COR-L47 (cell line): Measurements from ENCODE around the gene FMO1.
"Not testable (repeated sequence)": the region's sequence is repeated elsewhere in the genome, so short reads cannot be mapped to it uniquely, and the experiment has no call there.

Source experiments
- DNase-seq: peaks from one replicate; lab custom pipeline; 2025; lab: John Stamatoyannopoulos, UW

FMO1 gene

GRCh38 chr1:171279678-171280077 lies 31.4 kb downstream of the FMO1 start:
- no peak for DNase-seq

- DNase-seq: no peak
Measured at GRCh38 chr1:171280599-171280998, 32.3 kb downstream of the FMO1 start.

GRCh38 chr1:171286032-171286705 lies 37.9 kb downstream of the FMO1 start:
- no peak for DNase-seq

DNA sequence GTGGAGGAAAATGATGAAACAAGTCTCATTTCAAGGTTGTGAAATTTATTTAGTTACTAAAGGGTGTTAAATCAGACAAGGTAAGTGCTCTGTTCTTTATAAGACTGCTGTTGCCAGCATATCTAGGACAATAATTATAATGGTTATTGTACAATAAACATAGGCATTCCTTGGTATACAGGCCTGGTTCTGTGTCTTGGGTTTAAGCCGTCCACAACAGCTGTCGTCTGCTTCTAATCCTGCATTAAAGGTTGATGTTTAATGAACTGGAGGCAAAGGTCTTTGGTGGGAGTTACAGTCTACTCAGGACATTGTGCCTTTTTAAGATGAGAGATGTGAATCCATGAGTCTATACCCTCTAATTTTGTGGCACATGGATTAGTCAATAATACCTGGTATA lies 42.3 kb downstream of the FMO1 start:
- no peak for DNase-seq

DNA sequence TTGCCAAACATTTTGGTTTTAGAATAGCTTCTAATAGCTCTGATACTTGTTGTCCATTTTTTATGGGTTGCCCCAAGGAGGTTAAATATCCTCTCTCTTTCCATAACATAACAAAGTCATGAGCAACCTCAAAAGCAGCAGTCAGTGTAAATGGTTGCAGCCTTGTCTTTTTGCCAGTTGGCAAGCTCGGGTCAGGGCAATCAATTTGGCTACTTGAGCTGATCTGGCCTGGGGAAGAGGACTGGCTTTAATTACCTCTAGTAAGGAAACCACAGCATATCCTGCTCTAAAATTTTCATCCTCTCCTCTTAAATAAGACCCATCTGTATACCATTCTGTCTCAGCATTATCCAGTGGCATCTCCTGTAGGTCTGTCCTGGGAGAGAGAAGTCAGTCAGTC lies 44.5 kb downstream of the FMO1 start:
- DNase-seq: no peak

- DNase-seq: not testable (repeated sequence)
Measured at GRCh38 chr1:171295383-171295782, 47.1 kb downstream of the FMO1 start.

DNA sequence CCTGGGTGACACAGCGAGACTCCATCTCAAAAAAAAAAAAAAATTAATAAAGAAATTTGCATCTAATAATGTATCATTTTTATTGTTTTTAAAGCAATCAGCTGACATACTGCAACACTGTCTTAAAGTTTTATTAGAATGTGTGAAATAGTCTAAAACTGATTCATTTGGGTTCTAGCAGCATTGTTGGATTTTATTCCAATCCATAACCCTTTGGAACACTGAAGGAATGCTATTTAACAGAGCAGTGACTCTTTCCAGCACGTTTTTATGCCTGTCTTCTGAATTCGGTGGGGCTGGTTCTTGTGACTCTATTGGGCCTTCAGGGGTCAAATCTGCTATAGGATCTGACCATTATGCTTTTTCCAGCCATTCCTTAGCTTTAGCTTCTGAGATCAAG lies 47.5 kb downstream of the FMO1 start:
- no peak for DNase-seq

DNA sequence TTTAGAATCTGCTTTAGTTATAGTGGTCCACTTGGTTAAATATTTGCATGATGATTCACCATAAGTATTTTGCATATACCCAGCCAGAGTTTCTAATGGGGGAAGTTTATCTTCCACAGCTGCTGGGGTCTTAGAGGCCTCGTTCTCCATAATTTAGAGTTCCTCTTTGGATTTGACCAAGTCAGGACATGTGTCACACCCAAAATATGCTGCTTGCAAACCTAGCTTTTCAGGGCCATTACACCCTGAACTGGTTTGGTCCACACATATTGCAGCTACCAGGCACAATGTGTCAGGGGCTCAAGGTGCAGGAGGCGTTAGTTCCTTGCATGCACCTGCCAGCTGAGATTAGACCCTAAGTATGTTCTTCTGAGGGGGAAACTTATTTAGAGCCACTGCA lies 48.6 kb downstream of the FMO1 start:
- DNase-seq: no peak

DNA sequence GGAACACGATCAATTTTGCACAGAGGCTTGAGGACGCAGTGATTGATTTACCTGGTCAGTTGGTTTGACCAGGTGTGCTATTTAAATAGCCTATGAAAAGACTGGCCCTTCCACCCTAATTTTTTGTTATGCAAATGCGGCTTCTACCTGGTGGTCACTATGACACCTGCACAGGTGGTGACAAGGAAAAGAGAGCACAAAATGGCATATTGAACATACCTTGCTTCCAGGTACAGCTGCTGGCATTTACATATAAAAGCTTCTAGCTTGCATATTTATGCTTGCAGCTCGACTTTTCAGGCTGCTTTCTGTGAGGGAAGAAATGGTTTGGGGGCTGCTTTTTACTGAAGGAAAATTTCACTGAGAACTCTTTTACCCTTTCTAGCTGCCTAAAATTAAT lies 50.4 kb downstream of the FMO1 start:
- DNase-seq: no peak

DNA sequence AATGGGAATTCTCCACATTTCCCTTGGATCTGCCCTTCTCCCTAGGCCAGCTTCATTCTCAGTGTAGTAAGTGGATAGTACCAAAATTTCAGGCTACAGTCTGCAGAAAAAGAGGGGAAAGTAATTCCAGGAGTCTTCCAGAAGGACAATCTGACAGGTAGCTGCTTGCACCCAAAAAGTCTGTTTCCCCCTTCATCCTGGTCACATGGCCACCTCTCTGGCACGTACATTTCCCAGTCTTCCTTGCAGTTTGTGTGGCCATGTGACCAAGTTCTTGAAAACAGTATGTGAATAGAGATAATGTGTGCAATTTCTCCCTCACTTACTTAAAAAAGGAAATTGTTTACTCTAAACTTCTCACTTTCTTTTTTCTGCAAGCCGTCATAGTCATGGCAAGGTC lies 51.0 kb downstream of the FMO1 start:
- no peak for DNase-seq

GRCh38 chr1:171300401-171300800 lies 52.1 kb downstream of the FMO1 start:
- DNase-seq: no peak

DNA sequence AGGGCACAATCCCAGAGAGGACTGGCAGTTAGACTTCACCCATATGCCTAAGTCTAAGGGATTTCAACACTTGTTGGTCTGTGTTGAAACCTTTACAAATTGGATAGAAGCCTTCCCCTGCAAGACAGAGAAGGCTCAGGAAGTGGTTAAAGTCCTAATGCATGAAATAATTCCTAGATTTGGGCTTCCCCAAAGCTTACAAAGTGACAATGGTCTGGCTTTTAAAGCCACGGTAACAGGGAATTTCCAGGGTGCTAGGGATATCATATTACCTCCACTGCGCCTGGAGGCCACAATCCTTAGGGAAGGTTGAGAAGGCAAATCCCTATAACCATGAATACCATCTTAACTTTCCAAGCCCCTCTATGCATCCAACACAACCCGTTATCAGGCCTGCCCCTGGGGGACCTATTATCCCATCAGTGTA lies 62.4 kb downstream of the FMO1 start:
- DNase-seq: no peak

DNA sequence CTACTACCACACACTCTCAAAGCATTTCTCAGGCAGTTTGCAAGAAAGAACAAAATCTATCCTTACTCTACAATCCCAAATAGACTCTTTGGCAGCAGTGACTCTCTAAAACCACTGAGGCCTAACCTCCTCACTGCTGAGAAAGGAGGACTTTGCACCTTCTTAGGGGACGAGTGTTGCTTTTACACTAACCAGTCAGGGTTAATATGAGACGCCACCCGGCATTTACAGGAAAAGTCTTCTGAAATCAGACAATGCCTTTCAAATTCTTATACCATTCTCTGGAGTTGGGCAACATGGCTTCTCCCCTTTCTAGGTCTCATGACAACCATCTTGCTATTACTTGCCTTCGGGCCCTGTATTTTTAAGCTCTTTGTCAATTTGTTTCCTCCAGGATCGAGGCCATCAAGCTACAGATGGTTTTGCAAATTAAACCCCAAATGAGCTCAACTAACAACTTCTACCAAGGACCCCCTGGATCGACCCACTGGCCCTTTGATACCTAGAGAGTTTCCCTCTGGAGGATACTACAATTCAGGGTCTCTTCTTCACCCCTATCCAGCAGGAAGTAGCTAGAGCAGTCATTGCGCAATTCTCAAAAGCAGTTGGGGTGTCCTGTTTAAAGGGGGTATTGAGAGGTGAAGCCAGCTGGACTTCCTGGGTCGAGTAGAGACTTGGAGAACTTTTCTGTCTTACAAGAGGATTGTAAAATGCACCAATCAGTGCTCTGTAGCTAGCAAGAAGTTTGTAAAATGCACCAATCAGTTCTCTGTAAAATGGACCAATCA lies 63.7 kb downstream of the FMO1 start:
- no peak for DNase-seq

DNA sequence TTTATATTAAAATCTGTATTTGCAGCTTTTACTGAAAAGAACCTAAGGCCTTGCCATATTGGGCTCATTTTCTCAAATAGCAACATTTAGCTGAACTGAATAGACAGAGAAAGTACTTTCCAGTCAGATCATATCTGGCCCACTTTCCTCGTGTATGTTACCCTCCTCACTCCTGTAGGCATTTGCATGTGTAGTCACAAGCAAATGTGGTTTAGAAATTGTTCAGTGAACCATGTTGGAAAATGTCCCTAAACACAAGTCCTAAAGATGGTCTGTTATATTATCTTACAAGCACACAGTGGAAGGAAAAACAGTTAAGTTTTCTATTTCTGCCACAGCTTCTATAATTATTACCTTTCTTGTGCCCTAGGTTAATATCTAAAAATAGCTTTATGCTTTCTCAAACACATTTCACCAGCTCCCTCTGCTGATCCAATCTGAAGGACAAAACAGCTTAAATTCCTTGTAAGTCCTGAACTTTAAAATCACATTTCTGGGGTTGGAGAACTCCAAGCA lies 65.1 kb downstream of the FMO1 start:
- DNase-seq: no peak

DNA sequence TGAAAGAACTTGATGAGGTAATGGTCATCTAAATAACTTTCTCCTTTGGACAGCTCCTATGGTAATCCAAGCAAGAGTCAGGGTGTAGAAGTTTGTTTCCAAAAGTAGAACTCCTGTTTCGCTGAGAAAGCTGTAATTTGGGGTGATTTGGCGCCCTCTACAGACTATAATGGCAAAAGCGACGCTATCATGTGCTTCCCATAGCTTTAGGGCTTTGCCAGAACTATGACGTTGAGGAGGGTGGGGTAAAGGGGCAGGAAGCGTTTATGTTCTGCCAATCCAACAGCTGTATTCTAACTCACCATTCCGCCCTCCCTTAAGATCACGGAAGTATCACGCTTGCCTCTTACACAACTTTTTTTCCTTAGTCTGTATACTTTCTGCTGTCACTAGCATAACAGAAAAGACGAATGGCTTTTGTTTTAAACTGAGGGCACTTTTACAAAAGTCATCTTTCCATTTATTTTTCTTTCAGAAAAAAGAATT lies 65.6 kb downstream of the FMO1 start, which contains the start of gene FMO4:
TSS of gene FMO4 (plus strand) at position 349 of the 486 bp plus-strand sequence. CDS start 5,643 bp downstream, outside the sequence.
- DNase-seq: peak; percentile 72

GRCh38 chr1:171329251-171329650 lies 81.0 kb downstream of the FMO1 start:
- no peak for DNase-seq

GRCh38 chr1:171334024-171334640 lies 85.8 kb downstream of the FMO1 start:
- no peak for DNase-seq
